ENCODE measurements around the gene SEZ6L2. TPM values are rescaled to one million over a fixed set of nuclear protein-coding genes. Genes with fewer than 3 reads are reported as not detected.
"Not testable (repeated sequence)": the region's sequence is repeated elsewhere in the genome, so short reads cannot be mapped to it uniquely, and the experiment has no call there.

Gene SEZ6L2
- total RNA-seq, result 1 to 10 TPM in 2 of 4 donors, under 1 TPM in 2; 0.84 to 4.9 (median 1.3) TPM

DNA sequence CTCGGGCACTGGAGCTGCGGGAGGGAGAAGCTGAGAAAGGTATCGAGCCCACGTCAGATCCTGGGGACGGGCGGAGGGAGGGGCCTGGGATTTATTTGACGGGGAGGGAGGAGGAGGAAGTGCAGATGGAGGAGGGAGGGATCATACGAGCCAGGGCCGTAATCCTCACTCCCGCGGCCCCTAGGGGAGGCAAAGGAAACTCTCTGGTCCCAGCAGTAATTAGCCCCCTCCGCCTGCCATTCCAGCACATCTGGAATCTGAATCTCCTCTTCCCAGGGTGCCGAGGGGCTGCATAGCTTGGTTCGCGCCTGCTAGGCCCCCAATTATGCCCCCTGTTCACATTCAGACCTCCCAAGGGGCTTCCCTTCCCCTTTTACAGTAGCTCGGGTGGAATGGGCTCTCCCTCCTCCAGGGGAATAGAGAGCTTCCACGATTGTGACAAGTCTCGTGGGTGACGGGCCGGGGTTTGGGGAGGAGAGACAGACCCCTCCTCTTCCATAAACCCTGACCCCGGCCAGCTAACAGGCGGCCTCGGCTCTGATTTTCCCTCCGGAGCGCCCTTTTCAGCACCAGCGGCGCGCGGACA, at the start of gene SEZ6L2:
SEZ6L2 (minus strand) TSS at position 35 of the 586 bp plus-strand sequence. CDS start 531 bp downstream, outside the sequence.
- WGBS, 2 donors, result 1% methylated on average over 20 to 21 of the region's 29 CpGs
- Histone ChIP-seq H3K36me3 (no peaks in the 10 kb centered on the region), H3K9me3 (no peaks in the 10 kb centered on the region), H3K27me3 (peaks cover 0 to 32% of the 10 kb centered on the region in 2 donors), H3K27ac (peak within 1 kb of the TSS; percentile 0 to 82 (median 43)), H3K4me3 (peak within 1 kb of the TSS; percentile 59 to 76 (median 64)), H3K4me1 (peaks cover 0 to 26% (median 4%) of the 10 kb centered on the region in 4 donors)
- peak in 1 of 2 donors; percentile 51 for DNase-seq (ENCODE audit: low spot score in 2 of 2)
- TF ChIP-seq, protein P1, sequence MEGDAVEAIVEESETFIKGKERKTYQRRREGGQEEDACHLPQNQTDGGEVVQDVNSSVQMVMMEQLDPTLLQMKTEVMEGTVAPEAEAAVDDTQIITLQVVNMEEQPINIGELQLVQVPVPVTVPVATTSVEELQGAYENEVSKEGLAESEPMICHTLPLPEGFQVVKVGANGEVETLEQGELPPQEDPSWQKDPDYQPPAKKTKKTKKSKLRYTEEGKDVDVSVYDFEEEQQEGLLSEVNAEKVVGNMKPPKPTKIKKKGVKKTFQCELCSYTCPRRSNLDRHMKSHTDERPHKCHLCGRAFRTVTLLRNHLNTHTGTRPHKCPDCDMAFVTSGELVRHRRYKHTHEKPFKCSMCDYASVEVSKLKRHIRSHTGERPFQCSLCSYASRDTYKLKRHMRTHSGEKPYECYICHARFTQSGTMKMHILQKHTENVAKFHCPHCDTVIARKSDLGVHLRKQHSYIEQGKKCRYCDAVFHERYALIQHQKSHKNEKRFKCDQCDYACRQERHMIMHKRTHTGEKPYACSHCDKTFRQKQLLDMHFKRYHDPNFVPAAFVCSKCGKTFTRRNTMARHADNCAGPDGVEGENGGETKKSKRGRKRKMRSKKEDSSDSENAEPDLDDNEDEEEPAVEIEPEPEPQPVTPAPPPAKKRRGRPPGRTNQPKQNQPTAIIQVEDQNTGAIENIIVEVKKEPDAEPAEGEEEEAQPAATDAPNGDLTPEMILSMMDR (IDR thresholded peaks at IDR 0.05), result no peak
- TF ChIP-seq EP300 (IDR thresholded peaks at IDR 0.05) (no peak), POLR2A (IDR thresholded peaks at IDR 0.05) (no peak)

- Histone ChIP-seq H3K9me3 (no peaks in the 10 kb centered on the region), H3K4me1 (peaks cover 0 to 10% (median 0%) of the 10 kb centered on the region in 4 donors), H3K4me3 (no peak overlapping the region), H3K27me3 (no peaks in the 10 kb centered on the region), H3K27ac (no peak overlapping the region), H3K36me3 (no peaks in the 10 kb centered on the region)
- 81 to 90% methylated on average over 2 of the region's 2 CpGs for WGBS, 2 donors
- TF ChIP-seq EP300 (IDR thresholded peaks at IDR 0.05) (no peak), POLR2A (IDR thresholded peaks at IDR 0.05) (no peak)
- TF ChIP-seq, protein P1 (IDR thresholded peaks at IDR 0.05), result no peak
- no peak for DNase-seq (ENCODE audit: low spot score in 2 of 2)
These were observed 48.5 kb upstream of the SEZ6L2 start for GRCh38 chr16:29947897-29948296.

- H3K4me1 ChIP-seq, result peaks cover 0 to 10% (median 0%) of the 10 kb centered on the region in 4 donors
- no peaks in the 10 kb centered on the region for H3K27me3 ChIP-seq
- TF ChIP-seq, protein P1 (IDR thresholded peaks at IDR 0.05), result no peak
- TF ChIP-seq POLR2A (IDR thresholded peaks at IDR 0.05) (no peak), EP300 (IDR thresholded peaks at IDR 0.05) (no peak)
- no peak for DNase-seq (ENCODE audit: low spot score in 2 of 2)
- H3K9me3 ChIP-seq, result no peaks in the 10 kb centered on the region
- H3K36me3 ChIP-seq, result no peaks in the 10 kb centered on the region
- no peak overlapping the region for H3K4me3 ChIP-seq
- 52 to 61% methylated on average over 11 of the region's 11 CpGs for WGBS, 2 donors
- peak overlapping the region in 1 of 4 donors; percentile 46 for H3K27ac ChIP-seq
These were observed 44.8 kb upstream of the SEZ6L2 start for GRCh38 chr16:29943846-29944799.

- no peaks in the 10 kb centered on the region for H3K9me3 ChIP-seq
- 55 to 67% methylated on average over 4 of the region's 4 CpGs for WGBS, 2 donors
- H3K4me3 ChIP-seq, result no peak overlapping the region
- no peaks in the 10 kb centered on the region for H3K27me3 ChIP-seq
- DNase-seq (ENCODE audit: low spot score in 2 of 2), result no peak
- TF ChIP-seq POLR2A (IDR thresholded peaks at IDR 0.05) (no peak), EP300 (IDR thresholded peaks at IDR 0.05) (no peak)
- TF ChIP-seq, protein P1 (IDR thresholded peaks at IDR 0.05), result no peak
- peaks cover 0 to 10% (median 0%) of the 10 kb centered on the region in 4 donors for H3K4me1 ChIP-seq
- H3K36me3 ChIP-seq, result no peaks in the 10 kb centered on the region
- no peak overlapping the region for H3K27ac ChIP-seq
These were observed 41.3 kb upstream of the SEZ6L2 start for GRCh38 chr16:29940656-29941055.

DNA sequence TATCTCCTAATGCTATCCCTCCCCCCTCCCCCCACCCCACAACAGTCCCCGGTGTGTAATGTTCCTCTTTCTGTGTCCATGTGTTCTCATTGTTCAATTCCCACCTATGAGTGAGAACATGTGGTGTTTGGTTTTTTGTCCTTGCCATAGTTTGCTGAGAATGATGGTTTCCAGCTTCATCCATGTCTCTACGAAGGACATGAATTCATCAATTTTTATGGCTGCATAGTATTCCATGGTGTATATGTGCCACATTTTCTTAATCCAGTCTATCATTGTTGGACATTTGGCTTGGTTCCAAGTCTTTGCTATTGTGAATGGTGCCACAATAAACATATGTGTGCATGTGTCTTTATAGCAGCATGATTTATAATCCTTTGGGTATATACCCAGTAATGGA, 32.4 kb upstream of the SEZ6L2 start:
- H3K4me3 ChIP-seq; H3K27ac ChIP-seq; DNase-seq (ENCODE audit: low spot score in 2 of 2); H3K36me3 ChIP-seq; H3K27me3 ChIP-seq; H3K9me3 ChIP-seq: not testable (repeated sequence)
- WGBS, 2 donors, result 89 to 92% methylated on average over 2 of the region's 2 CpGs
- H3K4me1 ChIP-seq, result peaks cover 0 to 12% (median 9%) of the 10 kb centered on the region in 4 donors

Measured in tibial nerve (tissue), 4 donors.